ENCODE measurements around the gene PPFIA3.

Gene PPFIA3

GRCh38 chr19:49153167-49153809 is 33.9 kb downstream of the PPFIA3 start:
- no peak for TF ChIP-seq USF1 (IDR thresholded peaks at IDR 0.05)
- TF ChIP-seq NFIC (IDR thresholded peaks at IDR 0.05): no peak
- TF ChIP-seq REST (IDR thresholded peaks at IDR 0.05; ENCODE audit: low read depth): no peak
- no peak for TF ChIP-seq TAF1 (IDR thresholded peaks at IDR 0.05; ENCODE audit: low read depth)
- no peak for TF ChIP-seq ZBTB7A (IDR thresholded peaks at IDR 0.05; ENCODE audit: low read depth)
- TF ChIP-seq EP300 (IDR thresholded peaks at IDR 0.05; ENCODE audit: borderline replicate concordance): no peak
- TF ChIP-seq TEAD4 (IDR thresholded peaks at IDR 0.05): no peak
- TF ChIP-seq CREB1 (IDR thresholded peaks at IDR 0.05; ENCODE audit: low read depth): no peak
- TF ChIP-seq RAD21 (IDR thresholded peaks at IDR 0.05; ENCODE audit: low read depth): no peak

- TF ChIP-seq TCF12 (IDR thresholded peaks at IDR 0.05; ENCODE audit: low read depth) (no peak), NFIC (IDR thresholded peaks at IDR 0.05) (no peak), CEBPB (IDR thresholded peaks at IDR 0.05) (no peak), USF1 (IDR thresholded peaks at IDR 0.05) (no peak), EGR1 (IDR thresholded peaks at IDR 0.05) (no peak), YY1 (IDR thresholded peaks at IDR 0.05; ENCODE audit: low read depth) (no peak), REST (IDR thresholded peaks at IDR 0.05; ENCODE audit: low read depth) (no peak), FOXM1 (IDR thresholded peaks at IDR 0.05; ENCODE audit: borderline replicate concordance, low read depth) (no peak), TAF1 (IDR thresholded peaks at IDR 0.05; ENCODE audit: low read depth) (no peak), RAD21 (IDR thresholded peaks at IDR 0.05; ENCODE audit: low read depth) (no peak), ZBTB7A (IDR thresholded peaks at IDR 0.05; ENCODE audit: low read depth) (no peak), EP300 (IDR thresholded peaks at IDR 0.05; ENCODE audit: borderline replicate concordance) (no peak), MAX (IDR thresholded peaks at IDR 0.05) (no peak)
Observed at GRCh38 chr19:49154279-49154678, 34.9 kb downstream of the PPFIA3 start.

- TF ChIP-seq EP300 (IDR thresholded peaks at IDR 0.05; ENCODE audit: borderline replicate concordance): no peak
- no peak for TF ChIP-seq MAX (IDR thresholded peaks at IDR 0.05)
- TF ChIP-seq CEBPB (IDR thresholded peaks at IDR 0.05): no peak
- no peak for TF ChIP-seq REST (IDR thresholded peaks at IDR 0.05; ENCODE audit: low read depth)
- no peak for TF ChIP-seq USF1 (IDR thresholded peaks at IDR 0.05)
- TF ChIP-seq FOXM1 (IDR thresholded peaks at IDR 0.05; ENCODE audit: borderline replicate concordance, low read depth): no peak
- no peak for TF ChIP-seq ZBTB7A (IDR thresholded peaks at IDR 0.05; ENCODE audit: low read depth)
- TF ChIP-seq RAD21 (IDR thresholded peaks at IDR 0.05; ENCODE audit: low read depth): no peak
- TF ChIP-seq EGR1 (IDR thresholded peaks at IDR 0.05): no peak
- no peak for TF ChIP-seq NFIC (IDR thresholded peaks at IDR 0.05)
Observed at GRCh38 chr19:49155005-49155819, 35.9 kb downstream of the PPFIA3 start, which contains the start of gene HRC. Gene HRC, minus strand, starts transcription at chr19:49155396. Its CDS starts 159 bp downstream, at chr19:49155237.
